Measurements from ENCODE around the gene TAMM41.

TAMM41 gene

GRCh38 chr3:11794927-11795326 lies 51.8 kb downstream of the TAMM41 start:
- CTCF ChIA-PET: interaction anchor here (2.9 kb wide), 1 partner anchor 9 kb away, joined by 19 read pairs; no protein-coding TSS in a partner anchor
- no peak overlapping the region for H3K27ac ChIP-seq (ENCODE audit: extremely low read depth, low read depth, low read length)
- no peak overlapping the region for H3K4me3 ChIP-seq (ENCODE audit: low read depth, low read length)
- peaks cover 21 to 57% of the 10 kb centered on the region in 2 experiments for H3K36me3 ChIP-seq (ENCODE audit: control insufficient read depth in 2 of 2, insufficient read depth in 1 of 2, low read length in 2 of 2)
- H3K9me3 ChIP-seq (ENCODE audit: control insufficient read depth, insufficient read depth, low read depth, low read length): no peaks in the 10 kb centered on the region
- POLR2A ChIA-PET: no interaction called here
- TF ChIP-seq ZNF274 (IDR thresholded peaks at IDR 0.05; ENCODE audit: low read length): no peak
- TF ChIP-seq ZNF274 (tag by site-specific recombination; IDR thresholded peaks at IDR 0.05; ENCODE audit: borderline replicate concordance): no peak
- TF ChIP-seq ZNF169 (tag by site-specific recombination; IDR thresholded peaks at IDR 0.05): no peak
- no peak for TF ChIP-seq ZFP69B (tag by site-specific recombination; IDR thresholded peaks at IDR 0.05)
- no peak for TF ChIP-seq FEZF1 (tag by site-specific recombination; IDR thresholded peaks at IDR 0.05)
- TF ChIP-seq ZNF23 (tag by site-specific recombination; IDR thresholded peaks at IDR 0.05; ENCODE audit: borderline replicate concordance): no peak
- TF ChIP-seq ZNF677 (tag by site-specific recombination; IDR thresholded peaks at IDR 0.05): no peak
- TF ChIP-seq ZNF214 (tag by site-specific recombination; IDR thresholded peaks at IDR 0.05; ENCODE audit: borderline replicate concordance): no peak
- TF ChIP-seq ZNF114 (tag by site-specific recombination; IDR thresholded peaks at IDR 0.05): no peak
- no peak for TF ChIP-seq SCRT2 (tag by site-specific recombination; IDR thresholded peaks at IDR 0.05)
- no peak for TF ChIP-seq ZXDB (tag by site-specific recombination; IDR thresholded peaks at IDR 0.05)
- no peak for TF ChIP-seq ZSCAN18 (tag by site-specific recombination; IDR thresholded peaks at IDR 0.05)
- TF ChIP-seq SP3 (tag by site-specific recombination; IDR thresholded peaks at IDR 0.05): no peak
- no peak for TF ChIP-seq ZNF121 (tag by site-specific recombination; IDR thresholded peaks at IDR 0.05)
- no peaks in the 10 kb centered on the region for H3K4me1 ChIP-seq (ENCODE audit: control insufficient read depth, insufficient read depth, low read length)

GRCh38 chr3:11791339-11792200 lies 55.1 kb downstream of the TAMM41 start:
- H3K36me3 ChIP-seq (ENCODE audit: control insufficient read depth in 2 of 2, insufficient read depth in 1 of 2, low read length in 2 of 2): peaks cover 14 to 66% of the 10 kb centered on the region in 2 experiments
- no peak for TF ChIP-seq GLI2 (tag by site-specific recombination; IDR thresholded peaks at IDR 0.05; ENCODE audit: borderline replicate concordance, low read depth)
- no peak for TF ChIP-seq ZNF791 (tag by site-specific recombination; IDR thresholded peaks at IDR 0.05)
- no peak for TF ChIP-seq ZBTB17 (tag by site-specific recombination; IDR thresholded peaks at IDR 0.05)
- TF ChIP-seq ZNF707 (tag by site-specific recombination; IDR thresholded peaks at IDR 0.05): no peak
- no peak for TF ChIP-seq ZNF514 (tag by site-specific recombination; IDR thresholded peaks at IDR 0.05)
- TF ChIP-seq SCRT1 (tag by site-specific recombination; IDR thresholded peaks at IDR 0.05; ENCODE audit: borderline replicate concordance): no peak
- no peak for TF ChIP-seq ZNF792 (tag by site-specific recombination; IDR thresholded peaks at IDR 0.05)
- TF ChIP-seq ZSCAN16 (tag by site-specific recombination; IDR thresholded peaks at IDR 0.05): no peak
- TF ChIP-seq PRDM10 (tag by site-specific recombination; IDR thresholded peaks at IDR 0.05): peak; percentile 66
- ChIA-PET POLR2A (no interaction called here), CTCF (interaction anchor here (2.4 kb wide), 1 partner anchor 12 kb away, joined by 11 read pairs; no protein-coding TSS in a partner anchor)
- H3K4me3 ChIP-seq (ENCODE audit: low read depth, low read length): no peak overlapping the region
- no peak overlapping the region for H3K27ac ChIP-seq (ENCODE audit: extremely low read depth, low read depth, low read length)
- no peaks in the 10 kb centered on the region for H3K9me3 ChIP-seq (ENCODE audit: control insufficient read depth, insufficient read depth, low read depth, low read length)
- no peaks in the 10 kb centered on the region for H3K4me1 ChIP-seq (ENCODE audit: control insufficient read depth, insufficient read depth, low read length)

Measured in HEK293 (cell line).